HepG2 (cell line): ENCODE measurements around the gene SLC28A1. TPM values are rescaled to one million over a fixed set of nuclear protein-coding genes. Genes with fewer than 3 reads are reported as not detected.

ENCODE experiments used
- BHLHE40 ChIP-seq: IDR thresholded peaks from 2 replicates; pipeline ENCODE4 v1.6.1; 2011; ENCODE audit warnings: low read length, improper control_type of control experiment
- BORCS8-MEF2B ChIP-seq: sonication (generic); formaldehyde crosslinking; IDR thresholded peaks from 2 replicates; pipeline ENCODE4 v1.8.0; 2022; ENCODE audit warnings: mild to moderate bottlenecking, missing genetic modification reagents
- ETS1 ChIP-seq: sonication (generic); formaldehyde crosslinking; IDR thresholded peaks from 2 replicates; pipeline ENCODE4 v1.4.0; 2020; ENCODE audit warnings: missing genetic modification reagents
- FOXO4 ChIP-seq: sonication (generic); formaldehyde crosslinking; conservative IDR thresholded peaks from 2 replicates; pipeline ENCODE4 v1.8.1; 2023; ENCODE audit warnings: missing genetic modification reagents
- IRF2 ChIP-seq: IDR thresholded peaks from 2 replicates; pipeline ENCODE4 v1.6.1; 2018; ENCODE audit warnings: missing genetic modification reagents, missing compliant biosample characterization
- KDM1A ChIP-seq: IDR thresholded peaks from 2 replicates; pipeline ENCODE4 v1.6.1; 2016; ENCODE audit warnings: missing compliant biosample characterization
- KDM4B ChIP-seq: sonication (generic); formaldehyde crosslinking; IDR thresholded peaks from 2 replicates; pipeline ENCODE4 v1.4.0; 2020; ENCODE audit warnings: missing genetic modification reagents
- KMT2B ChIP-seq: IDR thresholded peaks from 2 replicates; pipeline ENCODE4 v1.6.1; 2016; ENCODE audit warnings: missing genetic modification reagents, missing compliant biosample characterization
- PCBP1 ChIP-seq: fragments of 200-400 bp; formaldehyde crosslinking; IDR thresholded peaks from 2 replicates; pipeline ENCODE4 v1.6.1; 2017; ENCODE audit warnings: mild to moderate bottlenecking, low read depth, low read length, borderline replicate concordance
- REL ChIP-seq: sonication (generic); formaldehyde crosslinking; conservative IDR thresholded peaks from 2 replicates; pipeline ENCODE4 v1.8.0; 2022; ENCODE audit warnings: mild to moderate bottlenecking, missing genetic modification reagents, moderate library complexity
- SCMH1 ChIP-seq: sonication (generic); formaldehyde crosslinking; IDR thresholded peaks from 2 replicates; pipeline ENCODE4 v1.9.0; 2021; ENCODE audit warnings: missing genetic modification reagents, mild to moderate bottlenecking, borderline replicate concordance
- SPEN ChIP-seq: sonication (generic); formaldehyde crosslinking; IDR thresholded peaks from 2 replicates; pipeline ENCODE4 v1.5.1; 2020; ENCODE audit warnings: low read depth, mild to moderate bottlenecking, missing genetic modification reagents
- STAG1 ChIP-seq: sonication (generic); formaldehyde crosslinking; IDR thresholded peaks from 2 replicates; pipeline ENCODE4 v1.4.0; 2020; ENCODE audit warnings: missing genetic modification reagents
- U2AF2 ChIP-seq: fragments of 200-400 bp; formaldehyde crosslinking; IDR thresholded peaks from 2 replicates; pipeline ENCODE4 v1.6.1; 2017; ENCODE audit warnings: low read depth, mild to moderate bottlenecking, low read length
- ZFY ChIP-seq: sonication (generic); formaldehyde crosslinking; IDR thresholded peaks from 2 replicates; pipeline ENCODE4 v1.4.0; 2020; ENCODE audit warnings: missing genetic modification reagents
- ZIK1 ChIP-seq: sonication (generic); formaldehyde crosslinking; IDR thresholded peaks from 2 replicates; pipeline ENCODE4 v1.5.0; 2020; ENCODE audit warnings: mild to moderate bottlenecking, low read depth, missing genetic modification reagents, borderline replicate concordance
- ZNF367 ChIP-seq: sonication (generic); formaldehyde crosslinking; IDR thresholded peaks from 2 replicates; pipeline ENCODE4 v1.4.0; 2020; ENCODE audit warnings: missing genetic modification reagents, borderline replicate concordance
- ZNF414 ChIP-seq: sonication (generic); formaldehyde crosslinking; IDR thresholded peaks from 2 replicates; pipeline ENCODE4 v1.5.0; 2020; ENCODE audit warnings: missing genetic modification reagents
- ZNF430 ChIP-seq: sonication (generic); formaldehyde crosslinking; IDR thresholded peaks from 2 replicates; pipeline ENCODE4 v1.9.0; 2021; ENCODE audit warnings: mild to moderate bottlenecking, missing genetic modification reagents
- ZNF709 ChIP-seq: sonication (generic); formaldehyde crosslinking; IDR thresholded peaks from 2 replicates; pipeline ENCODE4 v1.5.0; 2020; ENCODE audit warnings: mild to moderate bottlenecking, missing genetic modification reagents
- ZNF790 ChIP-seq: sonication (generic); formaldehyde crosslinking; IDR thresholded peaks from 2 replicates; pipeline ENCODE4 v1.8.0; 2022; ENCODE audit warnings: missing genetic modification reagents, mild to moderate bottlenecking, borderline replicate concordance
- polyA plus RNA-seq, 8 experiments: library from polyadenylated mRNA; depleted of rRNA in 3 of 8; stranded (reverse) in 7 of 8; unstranded in 1 of 8; fragments of >200 nt; fragmentation: Illumina TruSeq in 4 of 8; extraction: Trizol in 4 of 8; gene quantifications; 2 replicates each; pipeline versions ENCODE4 v1.2.1 to v1.2.3, GENCODE V29; 2011 to 2016; ENCODE audit warnings: low read depth in 4 of 8, missing spikeins in 1 of 8, mixed read lengths in 1 of 8; ENCODE audit not compliant: insufficient read depth in 1 of 8
- total RNA-seq, 5 experiments: library from RNA; depleted of rRNA; stranded (reverse); fragments of >200 nt; fragmentation: Illumina TruSeq; extraction: Trizol; gene quantifications; 2 replicates each; pipeline ENCODE4 v1.2.3, GENCODE V29; 2016; ENCODE audit warnings: low read depth in 1 of 5
- TF ChIP-seq, protein P1 (sequence below): sonication (generic); formaldehyde crosslinking; IDR thresholded peaks from 2 replicates; pipeline ENCODE4 v1.8.1; 2023; ENCODE audit warnings: missing genetic modification reagents, inconsistent platforms, borderline replicate concordance
- TF ChIP-seq, protein P2 (sequence below): sonication (generic); formaldehyde crosslinking; IDR thresholded peaks from 2 replicates; pipeline ENCODE4 v1.5.1; 2020; ENCODE audit warnings: missing genetic modification reagents, mild to moderate bottlenecking, borderline replicate concordance

SLC28A1 gene
- total and polyA plus RNA-seq, 2 of the 13 experiments (the other 11 are each of a cell fraction or from before 2014, with no cell fraction given): 0.31 to 5.8 TPM

DNA sequence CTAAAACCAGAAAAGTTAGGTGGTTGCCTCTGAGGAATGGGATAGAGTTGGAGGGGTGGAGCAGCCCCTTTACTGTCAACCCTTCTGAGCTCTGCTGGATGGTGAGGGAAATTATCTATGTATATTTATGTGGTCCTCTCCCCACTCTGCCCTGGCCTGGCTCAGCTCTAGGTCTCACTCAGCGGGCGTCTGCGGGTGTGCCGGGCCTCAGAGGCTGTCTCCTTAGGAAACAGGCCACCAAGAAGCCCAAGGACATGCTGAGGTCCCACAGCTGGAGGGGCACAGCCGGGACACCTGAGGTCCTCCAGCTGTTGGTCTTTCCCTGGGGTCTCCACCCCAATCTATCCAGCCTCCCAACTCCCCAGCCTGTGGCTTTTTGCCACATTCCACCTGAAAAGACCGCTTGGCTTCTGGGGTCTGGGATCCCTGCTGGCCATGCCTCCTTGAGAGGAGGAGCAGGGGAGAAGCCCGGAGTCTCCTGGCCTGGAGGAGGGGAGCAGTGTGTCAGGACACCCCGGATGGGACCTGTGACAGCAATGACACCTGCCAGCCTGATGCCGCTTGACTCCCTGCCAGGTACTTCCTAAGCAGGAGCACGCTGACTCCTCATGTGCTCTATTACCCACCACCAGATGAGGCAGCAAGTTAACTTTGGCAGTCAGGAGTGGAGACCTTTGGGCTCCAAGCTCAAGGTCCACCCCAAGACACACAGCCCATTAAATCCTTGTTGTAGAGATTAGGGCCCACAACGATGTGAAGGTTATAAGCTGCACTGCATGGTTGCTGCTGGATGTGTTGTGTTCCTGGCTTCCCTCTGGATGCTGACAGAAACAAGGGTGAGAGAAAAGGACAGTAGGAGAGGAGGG, at the start of gene SLC28A1 (continued):
- no peak for TF ChIP-seq FOXO4
- TF ChIP-seq KDM1A (CRISPR knock-in tag): 0 out of 2 replicates have a peak, but pooled peaks have one; percentile 31
- TF ChIP-seq ZIK1 (CRISPR knock-in tag): no peak
- no peak for TF ChIP-seq REL (CRISPR knock-in tag)
- TF ChIP-seq, protein P1, sequence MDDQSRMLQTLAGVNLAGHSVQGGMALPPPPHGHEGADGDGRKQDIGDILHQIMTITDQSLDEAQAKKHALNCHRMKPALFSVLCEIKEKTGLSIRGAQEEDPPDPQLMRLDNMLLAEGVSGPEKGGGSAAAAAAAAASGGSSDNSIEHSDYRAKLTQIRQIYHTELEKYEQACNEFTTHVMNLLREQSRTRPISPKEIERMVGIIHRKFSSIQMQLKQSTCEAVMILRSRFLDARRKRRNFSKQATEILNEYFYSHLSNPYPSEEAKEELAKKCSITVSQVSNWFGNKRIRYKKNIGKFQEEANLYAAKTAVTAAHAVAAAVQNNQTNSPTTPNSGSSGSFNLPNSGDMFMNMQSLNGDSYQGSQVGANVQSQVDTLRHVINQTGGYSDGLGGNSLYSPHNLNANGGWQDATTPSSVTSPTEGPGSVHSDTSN (CRISPR knock-in tag): no peak
- no peak for TF ChIP-seq PCBP1
- TF ChIP-seq, protein P2, sequence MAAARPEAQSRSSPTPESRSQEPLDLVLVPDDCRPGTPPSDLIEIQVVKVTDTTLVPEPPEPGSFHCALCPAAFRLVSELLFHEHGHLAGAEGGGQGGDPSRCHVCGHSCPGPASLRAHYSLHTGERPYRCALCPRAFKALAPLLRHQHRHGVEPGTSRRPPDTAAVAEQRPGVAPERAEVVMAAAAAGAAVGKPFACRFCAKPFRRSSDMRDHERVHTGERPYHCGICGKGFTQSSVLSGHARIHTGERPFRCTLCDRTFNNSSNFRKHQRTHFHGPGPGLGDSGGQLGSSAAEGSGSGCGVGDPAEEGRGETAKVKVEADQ (CRISPR knock-in tag): no peak
- TF ChIP-seq ZNF790: no peak
- no peak for TF ChIP-seq ZFY (CRISPR knock-in tag)
- TF ChIP-seq ZNF367 (CRISPR knock-in tag): no peak
- peak; percentile 33; the same call in 1 of the 2 replicates for TF ChIP-seq ZNF414 (CRISPR knock-in tag)
- no peak for TF ChIP-seq ZNF430
- TF ChIP-seq BHLHE40: 0 out of 2 replicates have a peak, but pooled peaks have one; percentile 15
- no peak for TF ChIP-seq KDM4B (CRISPR knock-in tag)
- no peak; the same call in 1 of the 2 replicates for TF ChIP-seq ZNF709
- 0 out of 2 replicates have a peak, but pooled peaks have one; percentile 14 for TF ChIP-seq BORCS8-MEF2B (CRISPR knock-in tag)
- TF ChIP-seq ETS1 (CRISPR knock-in tag): no peak
- TF ChIP-seq STAG1 (CRISPR knock-in tag): peak; percentile 25
- no peak for TF ChIP-seq SCMH1 (CRISPR knock-in tag)
- no peak for TF ChIP-seq KMT2B (CRISPR knock-in tag)
- TF ChIP-seq SPEN (CRISPR knock-in tag): no peak
- TF ChIP-seq U2AF2: no peak
- TF ChIP-seq IRF2 (CRISPR knock-in tag): 0 out of 2 replicates have a peak, but pooled peaks have one; percentile 36
